CD4-positive, alpha-beta T cell treated with Interleukin-6 for 4 hours (primary cell): Measurements from ENCODE around the gene CDS2.

ENCODE experiments used
- DNase-seq: peaks from one replicate; pipeline ENCODE4 v3.0.0-alpha.2; 2020; ENCODE audit warnings: mixed read lengths

The CDS2 gene

DNA sequence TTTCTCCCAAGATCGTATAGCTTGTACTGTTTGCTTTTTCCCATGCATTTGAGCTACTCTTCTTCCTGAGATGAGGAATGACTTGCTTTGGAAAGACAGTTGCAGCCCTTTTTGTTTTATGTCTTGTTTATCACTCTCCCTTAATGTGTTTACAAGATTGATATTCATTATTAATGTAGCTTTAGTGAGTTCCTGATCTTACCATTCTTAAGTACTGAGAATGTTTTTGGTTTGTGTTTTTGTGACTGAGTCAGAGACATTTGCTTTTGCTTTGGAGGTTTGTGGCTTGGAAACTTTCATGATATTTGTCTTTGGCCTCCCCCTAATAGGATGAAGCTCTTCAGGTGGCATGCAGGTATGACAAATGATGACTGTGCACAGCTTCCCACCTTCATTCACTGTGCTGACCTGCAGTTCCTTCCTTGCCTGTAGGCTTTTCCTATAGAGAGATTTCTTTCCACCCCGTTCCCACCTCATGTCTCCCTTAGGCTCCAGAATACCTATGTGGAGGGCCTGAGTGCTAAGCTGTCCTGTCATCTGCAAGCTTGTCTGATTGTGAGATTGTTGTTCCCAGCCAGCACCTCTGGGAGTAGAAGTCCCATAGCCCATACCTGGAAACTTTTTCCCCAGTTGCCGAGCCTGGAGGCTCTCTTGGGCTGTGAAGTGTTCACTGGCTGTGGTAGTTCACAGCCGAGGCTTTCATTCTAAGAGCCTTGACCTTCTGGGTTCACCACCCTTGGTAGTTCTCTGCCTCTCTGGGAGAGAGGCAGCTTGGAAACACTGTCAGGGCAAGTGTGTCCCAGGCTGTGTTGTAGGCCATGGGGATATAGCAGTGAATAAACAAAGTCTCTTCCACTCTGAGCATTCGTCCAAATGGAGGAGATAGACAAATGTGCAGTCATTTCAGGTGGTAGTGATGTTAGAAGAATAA lies 27.1 kb downstream of the CDS2 start:
- DNase-seq = no peak

DNA sequence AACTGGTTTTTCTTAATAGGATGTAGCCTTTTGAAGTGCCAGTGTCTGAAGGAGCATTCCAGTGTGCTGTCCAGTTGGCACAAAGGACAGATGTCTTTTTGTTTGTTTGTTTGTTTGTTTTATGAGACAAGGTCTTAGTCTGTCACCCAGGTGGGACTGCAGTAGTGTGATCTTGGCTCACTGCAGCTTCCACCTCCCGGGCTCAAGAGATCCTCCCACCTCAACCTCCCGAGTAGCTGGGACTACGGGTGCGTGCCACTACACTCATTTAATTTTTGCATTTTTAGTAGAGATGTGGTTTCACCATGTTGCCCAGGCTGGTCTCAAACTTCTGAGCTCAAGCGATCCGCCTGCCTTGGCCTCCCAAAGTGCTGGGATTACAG lies 27.7 kb downstream of the CDS2 start:
- DNase-seq = no peak

DNA sequence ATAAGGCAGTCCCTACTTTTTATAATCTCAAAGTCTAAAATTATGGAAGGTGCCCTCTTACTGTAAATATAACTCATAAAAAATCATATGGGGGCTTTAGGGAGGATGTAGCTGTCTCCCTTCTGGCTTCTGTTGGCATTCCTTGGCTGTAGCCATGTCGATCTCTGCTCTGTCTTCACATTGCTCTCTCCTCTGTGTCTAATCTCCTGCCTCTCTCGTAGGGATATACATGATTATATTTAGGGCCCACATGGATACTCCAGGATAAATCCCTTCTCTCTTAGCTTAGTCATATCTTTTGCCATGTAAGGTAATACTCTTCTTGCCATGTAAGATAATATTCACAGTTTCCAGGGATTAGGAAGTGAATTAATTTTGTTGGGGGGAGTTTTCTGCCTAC lies 28.6 kb downstream of the CDS2 start:
- DNase-seq = no peak

DNA sequence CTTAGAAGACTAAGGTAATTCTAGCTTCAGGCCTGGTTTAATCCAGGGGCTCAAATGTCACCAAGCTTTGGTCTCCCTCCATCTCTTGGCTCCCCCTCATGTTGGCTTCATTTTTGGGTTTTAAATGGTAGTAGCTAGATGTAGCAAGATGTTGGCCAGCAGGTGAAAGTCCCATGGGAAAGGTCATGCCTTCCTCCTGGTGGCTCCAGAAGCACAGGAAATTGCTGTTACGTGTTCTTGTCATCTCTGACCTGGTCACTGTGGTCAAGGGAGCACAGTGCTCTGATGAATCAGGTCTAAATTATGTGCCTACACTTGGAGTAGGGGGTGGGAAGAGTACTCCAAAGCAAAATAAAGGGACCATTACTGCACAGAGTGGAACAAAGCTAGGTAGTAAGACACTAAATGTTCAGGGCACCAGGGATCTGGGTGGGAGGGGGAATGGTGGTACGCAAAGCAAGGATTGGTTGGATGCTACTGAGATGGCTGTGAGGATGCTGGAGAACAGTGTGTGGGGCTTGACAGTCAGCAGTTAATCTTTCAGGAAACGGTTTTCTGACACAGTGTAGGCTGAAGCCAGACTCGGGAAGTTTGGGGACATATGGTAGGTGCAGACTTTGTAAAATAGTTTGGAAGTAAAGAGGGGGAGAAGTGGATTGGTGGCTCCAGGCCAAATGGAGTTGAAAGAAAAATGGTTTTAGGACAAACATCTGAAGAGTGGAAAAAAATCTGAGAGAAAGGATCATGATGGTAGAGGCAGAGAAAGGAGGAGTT lies 30.1 kb downstream of the CDS2 start:
- no peak for DNase-seq

DNA sequence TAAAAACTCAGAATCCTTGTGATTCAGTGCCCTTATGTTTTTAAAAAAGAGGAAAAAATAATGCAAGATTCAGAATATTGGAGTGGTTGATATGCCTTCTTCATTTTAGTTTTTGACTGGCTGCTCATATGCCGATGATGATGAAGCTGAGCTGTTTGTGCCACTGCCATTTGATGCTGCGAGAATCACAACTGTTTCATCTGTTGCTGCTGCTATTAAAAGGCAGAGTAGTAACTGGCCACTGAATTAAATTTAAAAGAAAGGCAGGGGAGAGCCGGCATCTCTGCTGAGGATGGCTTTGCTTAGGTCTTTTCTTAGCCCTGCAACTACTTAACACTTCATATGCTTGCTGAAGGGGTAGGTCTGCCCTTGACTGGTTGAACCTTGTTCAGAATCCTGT lies 33.1 kb downstream of the CDS2 start:
- no peak for DNase-seq

DNA sequence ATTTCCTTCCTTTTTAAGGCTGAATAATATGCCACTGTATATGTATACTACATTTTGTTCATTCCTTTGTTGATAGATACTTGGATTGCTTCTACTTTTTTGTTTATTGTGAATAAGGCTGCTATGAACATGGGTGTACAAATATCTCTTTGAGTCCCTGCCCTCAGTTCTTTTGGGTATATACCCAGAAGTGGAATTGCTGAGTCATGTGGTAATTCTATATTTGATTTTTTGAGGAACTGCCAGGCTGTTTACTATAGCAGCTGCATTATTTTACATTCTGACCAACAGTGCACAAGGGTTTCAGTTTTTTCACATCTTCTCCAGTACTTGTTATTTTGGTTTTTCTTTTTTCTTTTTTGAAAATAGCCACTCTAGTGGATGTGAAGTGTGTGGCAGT lies 34.1 kb downstream of the CDS2 start:
- no peak for DNase-seq

DNA sequence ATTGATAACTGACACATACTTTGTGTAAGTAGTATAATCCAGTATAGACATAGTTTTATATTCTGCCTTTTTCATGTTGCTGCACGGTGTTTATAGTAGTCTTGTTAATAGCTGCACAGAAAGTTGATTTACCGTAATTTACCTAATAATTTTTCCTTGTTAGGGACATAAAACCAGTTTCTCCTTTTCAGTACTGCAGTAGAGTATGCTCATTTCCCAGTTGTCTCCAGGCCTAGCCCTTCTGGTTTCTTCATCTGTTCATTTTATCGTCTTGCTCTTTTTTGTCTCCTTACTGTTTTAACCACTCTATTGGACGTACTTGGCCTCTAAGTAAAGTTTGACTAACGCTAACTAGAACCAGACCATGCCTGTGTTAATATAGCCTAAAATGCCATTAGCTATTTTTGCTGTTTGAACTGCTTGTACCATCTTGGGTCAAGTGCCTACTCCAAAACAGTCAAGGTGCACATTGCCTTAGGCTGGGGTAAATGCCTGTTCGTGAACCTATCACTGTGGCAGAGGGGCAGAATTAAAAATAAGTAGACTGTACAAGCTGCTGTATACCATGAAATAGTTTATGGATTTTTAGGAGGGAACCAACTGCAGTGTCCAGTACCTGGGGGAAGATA lies 34.8 kb downstream of the CDS2 start:
- no peak for DNase-seq

DNA sequence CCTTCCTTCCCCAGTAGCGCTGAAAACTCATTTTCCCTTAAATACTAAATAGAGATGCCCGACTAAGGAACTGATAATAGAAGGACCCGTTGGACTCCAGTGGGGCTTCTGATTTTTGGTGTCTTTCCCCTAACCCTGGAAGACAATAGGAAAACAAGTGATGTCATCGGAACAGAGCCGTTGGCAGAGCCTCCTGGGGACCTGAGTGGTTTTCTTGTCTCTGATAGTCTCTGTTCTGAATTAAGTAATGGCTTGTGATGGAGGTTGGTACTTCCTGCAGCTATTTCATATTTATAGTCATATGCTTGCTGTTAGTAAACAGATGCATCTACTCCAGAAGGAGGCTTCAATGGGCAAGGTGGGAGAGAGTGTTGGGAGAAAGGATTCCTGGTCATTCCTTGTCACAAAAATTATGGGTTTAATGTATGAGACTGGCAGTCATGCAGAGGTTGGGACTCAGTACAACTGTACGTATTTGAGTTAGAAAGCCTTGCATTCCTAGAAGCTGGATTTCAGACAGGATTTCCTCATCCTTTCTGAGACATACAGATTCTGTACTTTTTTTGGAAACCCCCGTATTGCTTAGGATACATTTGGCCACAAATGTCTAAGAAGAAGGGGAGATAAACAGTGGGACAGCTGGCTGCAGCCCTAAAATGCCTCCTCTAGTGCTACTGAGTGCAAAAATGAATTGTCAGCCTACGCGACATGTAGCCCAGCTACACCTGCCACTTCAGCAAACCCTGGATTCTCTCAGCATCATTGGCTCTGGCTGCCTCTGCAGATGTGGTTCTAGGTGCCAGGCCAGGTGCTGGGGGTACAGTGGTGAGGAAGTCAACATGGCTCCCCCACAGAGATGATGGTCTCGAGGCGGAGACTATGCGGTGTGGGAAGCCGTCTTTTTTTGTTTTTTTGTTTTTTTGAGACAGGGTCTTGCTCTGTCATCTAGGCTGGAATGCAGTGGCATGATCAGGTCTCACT lies 38.1 kb downstream of the CDS2 start:
- DNase-seq = no peak

DNA sequence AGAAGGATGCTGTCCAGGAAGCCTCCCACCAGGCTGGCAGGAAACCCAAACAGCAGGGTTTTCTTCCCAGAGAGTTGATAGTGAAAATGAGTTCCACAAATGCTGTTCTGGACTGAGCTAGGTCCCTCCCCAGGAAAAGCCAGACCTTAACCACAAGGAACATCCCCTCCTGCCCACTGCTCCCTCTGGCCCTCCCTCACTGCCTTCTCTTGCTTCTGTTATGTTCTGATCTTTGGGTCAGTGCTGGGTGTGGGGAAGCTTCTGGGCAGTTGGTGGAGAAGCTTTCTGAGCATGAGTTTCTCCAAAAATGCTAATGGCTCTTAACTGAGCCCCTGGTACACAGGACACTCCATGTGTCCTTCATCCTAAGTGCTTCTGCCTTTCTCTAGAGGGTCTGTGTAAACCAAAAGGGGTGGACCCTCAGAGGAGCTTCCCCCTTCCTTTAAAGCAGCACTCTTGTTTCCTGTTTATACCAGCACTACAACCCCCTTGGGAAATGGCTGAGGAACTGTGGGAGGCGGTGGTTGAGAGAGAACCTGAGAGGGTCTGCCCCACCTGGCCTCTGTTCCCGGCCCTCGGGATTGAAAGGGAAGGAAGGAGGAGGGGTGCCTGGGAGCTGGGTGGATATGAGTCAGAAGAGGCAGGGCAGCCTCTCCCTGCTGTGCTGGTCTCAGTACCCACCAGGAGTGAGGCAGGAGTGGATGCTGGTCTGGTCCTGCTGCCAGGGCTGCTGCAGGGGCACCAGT lies 42.0 kb downstream of the CDS2 start:
- no peak for DNase-seq

DNA sequence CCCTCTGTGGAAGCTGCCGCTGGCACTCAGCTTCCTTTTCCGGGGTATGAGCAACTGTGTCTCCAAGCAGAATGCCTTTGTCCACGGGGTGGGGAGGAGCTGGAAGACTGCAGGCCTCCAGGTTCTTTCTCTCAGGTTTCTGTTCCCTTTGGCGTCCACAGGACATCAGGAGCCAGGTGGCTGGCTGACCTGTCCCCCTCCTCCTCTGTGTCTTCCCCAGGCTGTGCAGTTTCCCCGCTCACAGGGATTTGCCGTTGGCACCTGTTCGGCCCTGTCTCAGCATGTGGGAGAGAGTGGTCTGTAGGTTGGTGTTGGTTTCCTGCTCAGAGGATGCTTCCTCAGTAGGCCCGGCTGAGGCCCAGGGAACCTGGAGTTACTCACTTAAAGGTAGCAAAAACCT lies 43.5 kb downstream of the CDS2 start:
- DNase-seq = no peak

DNA sequence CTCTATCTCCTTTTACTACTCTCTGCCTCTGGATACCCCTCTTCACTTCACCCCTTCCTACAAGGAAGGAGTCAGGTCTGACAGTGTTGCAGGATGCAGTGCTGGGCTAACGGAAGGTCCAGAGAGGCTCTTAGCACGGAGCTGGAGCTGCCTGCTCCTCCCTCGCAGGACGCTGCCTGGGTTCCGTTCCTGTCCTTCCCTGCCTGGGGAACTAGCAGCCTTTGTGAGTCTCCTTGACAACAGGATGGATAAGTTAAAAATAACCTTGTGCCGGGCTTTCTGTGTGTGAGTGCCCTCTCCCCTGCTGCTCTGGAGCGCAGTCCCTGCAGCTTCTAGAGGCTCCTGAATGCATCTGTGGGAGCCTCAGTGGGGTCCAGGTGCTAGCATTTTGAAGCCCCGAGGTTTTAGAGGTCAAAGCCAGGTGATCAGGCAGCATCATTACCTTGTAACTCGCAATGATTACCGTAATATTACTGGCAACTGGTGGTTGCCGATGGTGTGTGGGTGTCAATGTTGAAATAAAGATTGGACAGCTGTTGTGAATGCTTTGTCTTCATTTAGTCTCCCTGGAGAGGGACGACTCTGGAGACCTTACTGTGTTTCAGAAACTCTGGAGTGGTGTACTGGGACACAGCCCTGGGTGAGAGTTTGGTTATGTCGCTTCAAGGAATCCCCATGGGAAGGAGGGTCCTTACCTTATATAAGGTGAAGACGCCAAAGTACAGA lies 44.4 kb downstream of the CDS2 start:
- no peak for DNase-seq

DNA sequence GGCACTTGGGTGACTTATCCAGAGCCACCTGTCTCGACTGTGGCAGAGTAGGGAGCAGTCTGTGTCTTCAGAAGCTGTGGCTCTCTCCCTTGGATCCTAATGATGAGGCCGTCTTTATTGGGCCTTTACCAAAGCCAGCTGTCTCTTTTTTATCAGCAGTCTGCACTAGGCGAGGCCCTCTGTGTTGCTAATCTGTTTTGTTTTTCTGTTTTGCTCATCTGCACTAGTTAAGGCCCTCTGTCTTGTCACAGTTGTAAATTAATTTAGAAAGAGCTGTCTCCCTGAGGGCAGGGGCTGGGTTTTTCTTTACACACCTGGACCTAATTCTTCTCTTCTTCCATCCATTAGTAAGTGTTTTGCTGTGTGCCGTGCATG lies 45.0 kb downstream of the CDS2 start:
- no peak for DNase-seq

DNA sequence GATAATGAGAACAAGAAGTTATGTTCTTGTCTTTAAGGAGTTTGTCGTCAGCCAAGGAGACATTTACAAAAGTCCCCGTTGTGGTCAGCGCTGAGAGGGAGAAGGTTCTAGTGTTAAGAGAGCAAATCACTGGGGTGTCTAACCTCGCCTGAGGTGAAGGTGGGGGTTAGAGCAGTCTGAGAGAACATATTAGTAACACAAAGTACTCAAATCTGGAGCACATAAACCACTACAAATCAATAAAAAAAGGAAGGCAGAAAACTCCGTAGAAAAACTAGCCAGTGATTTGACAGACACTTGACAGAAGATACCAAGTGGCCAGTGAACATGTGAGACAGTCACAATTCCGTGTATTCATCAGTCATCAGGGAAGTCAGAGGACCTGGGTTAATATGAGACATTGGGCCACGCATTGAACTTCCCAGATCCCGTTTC lies 45.4 kb downstream of the CDS2 start:
- no peak for DNase-seq

DNA sequence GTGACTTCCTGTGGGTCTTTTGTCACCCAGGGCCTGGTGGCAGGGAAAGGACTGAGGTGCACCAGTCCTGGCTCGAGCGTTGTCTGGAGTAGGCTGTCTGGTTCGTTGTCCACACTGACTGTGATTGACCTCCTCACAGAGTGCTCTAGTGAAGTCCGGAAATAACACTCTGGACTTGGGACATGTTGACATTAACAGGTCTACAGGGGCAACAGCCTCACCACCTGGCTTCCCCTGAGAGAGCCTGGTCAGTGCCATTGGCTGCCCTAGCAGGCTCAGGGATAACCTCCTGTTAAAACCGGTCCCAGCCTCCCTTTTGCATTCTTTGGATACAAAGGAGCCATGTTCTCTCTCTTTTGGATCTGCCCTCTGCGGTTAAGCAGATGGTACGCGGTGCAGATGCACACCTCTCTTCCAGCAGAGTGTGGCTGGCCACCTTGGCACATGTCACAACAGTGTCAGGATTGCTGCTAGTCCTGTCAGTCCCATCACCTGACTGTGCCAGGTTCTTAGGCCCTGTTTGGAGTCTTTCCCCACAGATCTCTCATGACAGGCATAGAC lies 46.2 kb downstream of the CDS2 start:
- no peak for DNase-seq

DNA sequence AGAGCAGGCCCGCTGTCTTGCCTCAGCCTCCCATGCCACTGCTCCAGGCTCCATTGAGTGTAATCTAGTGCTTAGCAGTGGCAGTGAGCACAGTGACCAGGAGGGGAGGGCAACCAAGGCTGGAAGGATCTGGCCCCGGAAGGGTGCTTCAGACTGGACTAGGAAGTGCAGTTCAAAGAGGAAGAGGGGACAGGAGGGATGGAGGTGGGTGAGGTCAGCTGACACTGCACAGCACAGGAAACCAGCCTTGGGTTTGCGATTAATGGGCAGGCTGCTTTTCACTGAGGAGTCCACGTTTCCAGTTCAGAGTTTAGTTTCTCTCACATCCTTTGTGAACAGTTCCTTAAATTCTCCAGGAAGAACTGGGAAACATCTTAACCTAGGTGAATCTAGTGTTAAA lies 46.9 kb downstream of the CDS2 start:
- no peak for DNase-seq

DNA sequence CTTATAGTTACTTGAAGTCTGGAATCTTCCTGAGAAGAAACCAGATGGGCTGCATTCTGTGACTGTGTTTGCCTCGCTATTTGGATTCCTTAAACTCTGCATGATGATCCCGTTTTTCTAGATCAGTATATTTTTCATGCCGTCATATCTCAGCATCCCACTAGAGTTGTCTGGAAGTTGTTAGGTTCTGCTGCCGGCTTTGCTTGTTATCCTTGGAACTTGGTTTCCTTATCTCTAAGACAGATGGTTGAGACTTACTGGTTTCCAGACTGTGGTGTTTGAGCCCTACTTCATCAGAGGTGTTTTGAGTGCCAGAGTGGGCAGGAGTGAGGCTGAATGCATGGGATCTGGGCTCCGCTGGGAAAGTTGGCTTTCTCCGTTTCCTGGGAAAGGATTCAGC lies 50.3 kb downstream of the CDS2 start:
- no peak for DNase-seq

DNA sequence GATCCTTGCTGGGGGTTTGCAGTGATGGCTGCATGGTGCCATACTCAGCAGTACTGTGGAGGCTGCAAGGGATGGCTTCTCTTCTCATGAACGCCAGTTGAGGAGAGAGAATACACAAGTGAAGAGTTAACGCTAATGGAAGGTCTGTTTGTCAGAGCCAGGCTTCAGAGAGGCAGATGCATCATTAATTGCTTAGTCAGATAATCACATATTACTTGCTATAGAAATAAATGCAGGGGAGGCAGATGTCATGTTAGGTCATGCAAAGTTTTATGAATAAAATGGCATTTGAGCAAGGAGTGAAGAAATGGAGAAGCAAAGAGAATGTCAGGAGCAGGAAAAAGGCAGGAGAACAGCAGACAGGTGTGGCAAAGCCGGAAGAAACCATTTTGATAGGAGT lies 51.2 kb downstream of the CDS2 start:
- no peak for DNase-seq

DNA sequence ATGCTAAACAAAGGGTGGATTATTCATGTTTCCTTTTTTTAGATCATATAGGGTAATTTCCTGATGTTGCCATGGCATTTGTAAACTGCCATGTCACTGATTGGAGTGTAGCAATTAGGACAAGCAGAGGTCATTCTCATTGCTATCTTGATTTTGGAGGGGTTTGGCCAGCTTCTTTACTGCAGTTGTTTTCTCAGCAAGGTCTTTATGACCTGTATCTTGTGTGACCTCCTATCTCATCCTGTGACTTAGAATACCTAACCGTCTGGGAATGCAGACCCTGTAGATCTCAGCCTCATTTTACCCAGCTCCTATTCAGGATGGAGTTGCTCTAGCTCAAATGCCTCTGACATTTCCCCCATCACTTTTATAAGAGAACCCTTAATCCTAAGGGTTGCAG lies 53.6 kb downstream of the CDS2 start:
- no peak for DNase-seq

DNA sequence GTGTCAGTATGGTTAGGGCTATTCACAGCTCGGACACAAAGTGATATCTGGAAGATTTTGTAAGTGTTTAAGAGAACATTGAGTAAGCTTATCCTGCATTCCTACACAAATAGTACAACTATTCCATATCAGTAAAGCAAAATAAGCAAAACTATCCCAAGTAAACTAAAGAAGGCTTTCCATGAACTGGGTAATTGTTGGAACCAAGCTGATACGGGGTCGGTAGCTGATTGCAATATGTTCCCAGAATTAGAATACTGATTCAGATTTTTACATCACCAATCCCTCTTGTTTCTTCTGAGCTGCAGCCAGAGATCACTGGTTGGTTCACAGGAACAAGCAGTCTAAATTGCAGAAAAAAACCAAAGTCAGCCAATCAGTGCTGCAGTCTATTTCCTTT lies 54.1 kb downstream of the CDS2 start:
- DNase-seq = no peak

DNA sequence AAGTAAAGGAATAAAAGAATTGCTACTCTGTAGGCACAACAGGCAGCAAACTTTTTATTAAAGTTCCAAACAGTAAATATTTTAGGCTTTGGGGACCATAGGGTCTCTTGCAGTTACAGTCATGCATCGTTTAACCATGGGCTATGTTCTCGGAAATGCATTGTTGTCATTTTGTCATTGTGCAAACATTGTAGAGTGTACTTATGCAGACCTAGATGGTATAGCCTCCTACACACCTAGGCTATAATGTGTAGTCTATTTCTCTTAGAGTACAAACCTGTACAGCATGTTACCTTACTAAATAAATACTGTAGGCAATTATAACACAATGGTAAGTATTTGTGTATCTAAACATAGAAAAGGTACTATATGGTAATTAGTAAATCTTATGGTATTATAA lies 54.7 kb downstream of the CDS2 start:
- DNase-seq = no peak

DNA sequence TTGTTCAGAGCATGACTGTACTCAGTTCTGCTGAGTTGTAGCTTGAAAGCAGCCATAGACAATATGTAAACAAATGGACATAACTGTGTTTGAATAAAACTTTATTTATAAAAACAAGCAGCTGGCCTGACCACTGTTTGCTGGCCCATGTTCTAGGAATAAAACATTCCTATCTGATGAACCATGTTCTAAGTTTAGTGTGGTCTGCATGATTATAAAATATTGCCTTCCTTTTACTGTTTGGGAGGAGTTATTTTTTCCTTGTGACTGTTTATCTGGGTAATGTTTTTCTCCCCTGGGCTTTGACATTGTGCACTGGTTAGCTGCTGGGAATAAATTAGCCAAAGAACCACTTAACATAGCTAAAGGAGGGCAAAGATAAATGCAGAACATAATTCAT lies 55.1 kb downstream of the CDS2 start:
- no peak for DNase-seq
